Central memory CD4-positive, alpha-beta T cell (primary cell): Measurements from ENCODE around the gene GP9.
"Not testable (repeated sequence)": the region's sequence is repeated elsewhere in the genome, so short reads cannot be mapped to it uniquely, and the experiment has no call there.

Source experiments
- DNase-seq: peaks from one replicate; pipeline ENCODE4 v3.0.0; 2022

The GP9 gene

GRCh38 chr3:129081503-129081902 lies 20.9 kb downstream of the GP9 start:
- DNase-seq: no peak

GRCh38 chr3:129082026-129082425 lies 21.4 kb downstream of the GP9 start:
- no peak for DNase-seq

- no peak for DNase-seq
Measured at GRCh38 chr3:129084501-129084900, 23.9 kb downstream of the GP9 start.

- DNase-seq: no peak
Measured at GRCh38 chr3:129085165-129085715, 24.7 kb downstream of the GP9 start.

- DNase-seq: no peak
Measured at GRCh38 chr3:129085818-129086217, 25.2 kb downstream of the GP9 start.

GRCh38 chr3:129087138-129087702 lies 26.6 kb downstream of the GP9 start:
- DNase-seq: no peak

- DNase-seq: peak; percentile 18
Measured at GRCh38 chr3:129087904-129088303, 27.3 kb downstream of the GP9 start.

GRCh38 chr3:129088312-129088711 lies 27.7 kb downstream of the GP9 start:
- not testable (repeated sequence) for DNase-seq

GRCh38 chr3:129095285-129095684 lies 34.7 kb downstream of the GP9 start:
- no peak for DNase-seq

GRCh38 chr3:129100274-129100673 lies 39.7 kb downstream of the GP9 start:
- DNase-seq: no peak

- DNase-seq: no peak
Measured at GRCh38 chr3:129101370-129102138, 41.0 kb downstream of the GP9 start.

- no peak for DNase-seq
Measured at GRCh38 chr3:129103296-129103695, 42.7 kb downstream of the GP9 start.

GRCh38 chr3:129104051-129104450 lies 43.5 kb downstream of the GP9 start:
- DNase-seq: no peak

GRCh38 chr3:129104498-129105079 lies 44.0 kb downstream of the GP9 start:
- no peak for DNase-seq

- DNase-seq: no peak
Measured at GRCh38 chr3:129105862-129106261, 45.3 kb downstream of the GP9 start.

GRCh38 chr3:129106320-129106719 lies 45.7 kb downstream of the GP9 start:
- DNase-seq: no peak

- DNase-seq: no peak
Measured at GRCh38 chr3:129106866-129107565, 46.4 kb downstream of the GP9 start.

GRCh38 chr3:129107793-129108192 lies 47.2 kb downstream of the GP9 start:
- DNase-seq: no peak

- DNase-seq: not testable (repeated sequence)
Measured at GRCh38 chr3:129111076-129111780, 50.6 kb downstream of the GP9 start.
